Activated naive CD8-positive, alpha-beta T cell treated with anti-CD3 and anti-CD28 coated beads, Interleukin-2, amount 50 U/mL, for 24 hours (primary cell): Measurements from ENCODE around the gene TMC5.
"Not testable (repeated sequence)": the region's sequence is repeated elsewhere in the genome, so short reads cannot be mapped to it uniquely, and the experiment has no call there.

Source experiments
- ATAC-seq: fragments of 150-1000 bp; cut with Tn5 transposase; one replicate; pipeline ENCODE4 v1.10.0; 2021
- DNase-seq: peaks from one replicate; pipeline ENCODE4 v3.0.0; 2021
- H3K27ac Mint-ChIP-seq: one replicate; pipeline ENCODE4 v1.8.0; 2021; ENCODE audit warnings: mild to moderate bottlenecking, mixed read lengths
- H3K27me3 Mint-ChIP-seq: one replicate; pipeline ENCODE4 v1.8.0; 2021; ENCODE audit warnings: mixed read lengths
- H3K36me3 Mint-ChIP-seq: one replicate; pipeline ENCODE4 v1.8.0; 2021; ENCODE audit warnings: low read depth, mixed read lengths
- H3K4me1 Mint-ChIP-seq: one replicate; pipeline ENCODE4 v1.8.0; 2021; ENCODE audit warnings: mixed read lengths
- H3K4me3 Mint-ChIP-seq: one replicate; pipeline ENCODE4 v1.8.0; 2021; ENCODE audit warnings: mild to moderate bottlenecking, moderate library complexity, mixed read lengths
- H3K9me3 Mint-ChIP-seq: one replicate; pipeline ENCODE4 v1.8.0; 2021; ENCODE audit warnings: mixed read lengths

The TMC5 gene

GRCh38 chr16:19542138-19542821 is 124.6 kb downstream of the TMC5 start:
- H3K4me3 Mint-ChIP-seq: no peak overlapping the region
- no peak overlapping the region for H3K27ac Mint-ChIP-seq
- DNase-seq: no peak
- ATAC-seq: no peak
- peaks cover 40% of the 10 kb centered on the region for H3K36me3 Mint-ChIP-seq
- no peaks in the 10 kb centered on the region for H3K27me3 Mint-ChIP-seq
- H3K4me1 Mint-ChIP-seq: no peaks in the 10 kb centered on the region
- no peaks in the 10 kb centered on the region for H3K9me3 Mint-ChIP-seq

GRCh38 chr16:19543278-19543996 is 125.8 kb downstream of the TMC5 start:
- not testable (repeated sequence) for H3K27me3 Mint-ChIP-seq, ATAC-seq, H3K4me3 Mint-ChIP-seq, H3K4me1 Mint-ChIP-seq, DNase-seq, H3K9me3 Mint-ChIP-seq, H3K27ac Mint-ChIP-seq
- H3K36me3 Mint-ChIP-seq: peaks cover 44% of the 10 kb centered on the region

- Mint-ChIP-seq H3K4me1 (no peaks in the 10 kb centered on the region), H3K27me3 (no peaks in the 10 kb centered on the region), H3K27ac (no peak overlapping the region), H3K4me3 (no peak overlapping the region), H3K9me3 (no peaks in the 10 kb centered on the region), H3K36me3 (peaks cover 36% of the 10 kb centered on the region)
- ATAC-seq (no peak), DNase-seq (no peak)
These were observed 130.5 kb downstream of the TMC5 start for GRCh38 chr16:19548144-19548543.
